Spleen (tissue), 11 donors: Measurements from ENCODE around the gene IFNA7. TPM values are rescaled to one million over a fixed set of nuclear protein-coding genes. Genes with fewer than 3 reads are reported as not detected.
"Not testable (repeated sequence)": the region's sequence is repeated elsewhere in the genome, so short reads cannot be mapped to it uniquely, and the experiment has no call there.

Source experiments
- DNase-seq: peaks from one replicate; pipeline ENCODE4 v3.0.0-alpha.2; 2020
- H3K27ac ChIP-seq, 8 donors: fragments of 200-600 bp; sonication (generic) in 7 of 8; 1 replicate in 4 of 8; 2 replicates in 4 of 8; pipeline versions ENCODE4 v1.5.0 to v1.8.0; 2016 to 2021; ENCODE audit warnings: inconsistent platforms in 4 of 8, mild to moderate bottlenecking in 4 of 8, moderate library complexity in 1 of 8
- H3K27me3 ChIP-seq, 7 donors: fragments of 200-600 bp; sonication (generic) in 6 of 7; replicated peaks in 1 of 7; 1 replicate in 4 of 7; 2 replicates in 3 of 7; pipeline versions ENCODE4 v1.5.0 to v1.8.0; 2016 to 2021; ENCODE audit warnings: inconsistent platforms in 3 of 7, mild to moderate bottlenecking in 1 of 7
- H3K36me3 ChIP-seq, 6 donors: fragments of 200-600 bp; sonication (generic) in 5 of 6; 1 replicate in 4 of 6; 2 replicates in 2 of 6; pipeline versions ENCODE4 v1.5.0 to v1.8.0; 2016 to 2021; ENCODE audit warnings: inconsistent platforms in 2 of 6
- H3K4me1 ChIP-seq, 6 donors: fragments of 200-600 bp; sonication (generic) in 5 of 6; 1 replicate in 3 of 6; 2 replicates in 3 of 6; pipeline versions ENCODE4 v1.5.0 to v1.8.0; 2016 to 2021; ENCODE audit warnings: inconsistent platforms in 3 of 6
- H3K4me3 ChIP-seq, 8 donors: fragments of 200-600 bp; sonication (generic) in 7 of 8; 1 replicate in 4 of 8; 2 replicates in 4 of 8; pipeline versions ENCODE4 v1.5.0 to v1.8.0; 2016 to 2021; ENCODE audit warnings: inconsistent platforms in 4 of 8, mild to moderate bottlenecking in 4 of 8, moderate library complexity in 2 of 8
- H3K9me3 ChIP-seq, 8 donors: fragments of 200-600 bp; sonication (generic) in 7 of 8; 1 replicate in 4 of 8; 2 replicates in 4 of 8; pipeline versions ENCODE4 v1.5.0 to v1.8.0; 2016 to 2021; ENCODE audit warnings: inconsistent platforms in 4 of 8
- CTCF ChIP-seq, 11 experiments: fragments of 200-600 bp in 7 of 11; fragments of 450-650 bp in 4 of 11; sonication (generic) in 4 of 11; IDR thresholded peaks in 8 of 11; conservative IDR thresholded peaks in 3 of 11; 1 replicate in 7 of 11; 2 replicates in 4 of 11; pipeline versions ENCODE4 v1.4.0 to v1.8.0; 2016 to 2021; ENCODE audit warnings: antibody characterized with exemption in 11 of 11, inconsistent platforms in 4 of 11, mild to moderate bottlenecking in 1 of 11
- POLR2A ChIP-seq, 3 donors: fragments of 450-650 bp; IDR thresholded peaks; one replicate each; pipeline ENCODE4 v1.5.1; 2017; ENCODE audit warnings: antibody characterized with exemption in 3 of 3, mild to moderate bottlenecking in 1 of 3
- POLR2AphosphoS5 ChIP-seq, 3 donors: sonication (generic); formaldehyde crosslinking; IDR thresholded peaks; one replicate each; pipeline ENCODE4 v1.5.1; 2017; ENCODE audit warnings: antibody characterized with exemption in 3 of 3
- WGBS, 5 donors: extraction: QIAGEN DNeasy Blood & Tissue Kit in 3 of 5; methylation state at CpG; one replicate each; pipeline versions ENCODE4 v1.1.5 to v1.1.7; 2013 to 2018; 5-methylcytosine and 5-hydroxymethylcytosine counted together
- intact Hi-C: fragments of 100-400 bp; cut with DNase I; formaldehyde crosslinking; loops from one replicate; pipeline ENCODE4 v1.15.0; 2023; ENCODE audit warnings: low total_unique reads
- polyA plus RNA-seq, 3 donors: library from polyadenylated mRNA; stranded (reverse); fragments of 200-250 nt; gene quantifications; one replicate each; pipeline ENCODE4 v1.2.1, GENCODE V29; 2013
- total RNA-seq, 7 donors: library from RNA; depleted of rRNA in 3 of 7; stranded (reverse); fragments of >200 nt in 3 of 7; fragmentation: NEBNext Ultra II Directional in 4 of 7; extraction: Animal tissue kit (Norgen Biotek cat#: 25700) in 4 of 7; gene quantifications; one replicate each; pipeline versions ENCODE4 v1.1.0 to v1.2.1, GENCODE V29; 2016 to 2021
- donor health status: healthy with polysubstance abuse.
- donor health status: DM: no; HTN: no; CAD: no; lungs with moderate emphysema.
- donor health status: DM: no; HTN: no; CAD: no.
- donor health status: Bipolar disorder and iron deficiency.
- donor health status: healthy.
- donor health status: DM: no; HTN: no; CAD: no.
- donor health status: DM: yes; HTN: yes; CAD: no.

Gene IFNA7
- total and polyA plus RNA-seq, 10 donors: not detected

GRCh38 chr9:21205204-21205603 lies 3.2 kb upstream of the IFNA7 start:
- intact Hi-C loops: no loop called here
- no peaks in the 10 kb centered on the region for H3K27me3 ChIP-seq
- no peaks in the 10 kb centered on the region for H3K4me1 ChIP-seq
- no peaks in the 10 kb centered on the region for H3K36me3 ChIP-seq
- no peak for DNase-seq
- H3K27ac ChIP-seq: no peak overlapping the region
- peaks cover 0 to 4% (median 0%) of the 10 kb centered on the region in 8 donors for H3K9me3 ChIP-seq
- TF ChIP-seq POLR2A (IDR thresholded peaks at IDR 0.05): no peak
- TF ChIP-seq CTCF (IDR thresholded peaks at IDR 0.05 in 8 of 11, conservative IDR thresholded peaks at IDR 0.05 in 3 of 11): no peak
- no peak for TF ChIP-seq POLR2AphosphoS5 (IDR thresholded peaks at IDR 0.05)
- no peak overlapping the region for H3K4me3 ChIP-seq

- peak in 10 of 11 experiments; percentile 30 to 77 (median 55) for TF ChIP-seq CTCF (IDR thresholded peaks at IDR 0.05 in 8 of 11, conservative IDR thresholded peaks at IDR 0.05 in 3 of 11)
Measured at GRCh38 chr9:21194867-21195776, 6.9 kb downstream of the IFNA7 start.

GRCh38 chr9:21187487-21187886 lies 14.5 kb downstream of the IFNA7 start, which contains the start of gene IFNA4:
Gene IFNA4 (minus strand): TSS chr9:21187587. CDS start chr9:21187531, 56 bp downstream.
- H3K36me3 ChIP-seq, H3K27me3 ChIP-seq, H3K9me3 ChIP-seq, intact Hi-C loops, DNase-seq, H3K4me1 ChIP-seq, H3K27ac ChIP-seq, H3K4me3 ChIP-seq: not testable (repeated sequence)
- WGBS, 5 donors: 85 to 93% (median 89%) methylated on average over 3 of the region's 3 CpGs

More at GRCh38 chr9:21194867-21195776, 6.9 kb downstream of the IFNA7 start:
- H3K27ac ChIP-seq, H3K4me3 ChIP-seq, DNase-seq, intact Hi-C loops, H3K36me3 ChIP-seq, H3K27me3 ChIP-seq, H3K9me3 ChIP-seq, H3K4me1 ChIP-seq: not testable (repeated sequence)
- WGBS, 5 donors: 31 to 38% (median 33%) methylated on average over 6 of the region's 6 CpGs

- H3K4me1 ChIP-seq, H3K27me3 ChIP-seq, DNase-seq, intact Hi-C loops, H3K36me3 ChIP-seq, H3K9me3 ChIP-seq, H3K4me3 ChIP-seq, H3K27ac ChIP-seq: not testable (repeated sequence)
- TF ChIP-seq CTCF (IDR thresholded peaks at IDR 0.05 in 8 of 11, conservative IDR thresholded peaks at IDR 0.05 in 3 of 11): peak in 7 of 11 experiments; percentile 26 to 65 (median 57)
- WGBS, 5 donors: 28 to 38% (median 30%) methylated on average over 4 of the region's 4 CpGs
Measured at GRCh38 chr9:21182810-21183736, 18.9 kb downstream of the IFNA7 start.
